Left kidney (tissue), 8 donors: ENCODE data around the gene ANTXR1. TPM values are rescaled to one million over a fixed set of nuclear protein-coding genes. Genes with fewer than 3 reads are reported as not detected.

ENCODE experiments used
- DNase-seq: peaks from one replicate; pipeline ENCODE4 v3.0.0-alpha.2; 2013
- long read RNA-seq, 8 donors: transcript quantifications; one replicate each; lab custom pipeline, GENCODE V29; 2026
- polyA plus RNA-seq: library from polyadenylated mRNA; unstranded; fragments of 120-200 nt; gene quantifications from one replicate; pipeline ENCODE4 v1.2.1, GENCODE V29; 2013; ENCODE audit not compliant: insufficient read length

ANTXR1 gene
- polyA plus RNA-seq = 82.4 TPM
- long read RNA-seq, donor 1, full-length matches to known transcripts = 15 of 15 reads
- long read RNA-seq, donor 1, partial matches to known transcripts = 0 of 15 reads
- long read RNA-seq, donor 1, other reads (novel, unspliced or antisense) = 0 of 15 reads
- long read RNA-seq, donor 2, full-length matches to known transcripts = 12 of 65 reads
- long read RNA-seq, donor 2, partial matches to known transcripts = 53 of 65 reads
- long read RNA-seq, donor 2, other reads (novel, unspliced or antisense) = 0 of 65 reads
- long read RNA-seq, donor 3, full-length matches to known transcripts = 7 of 7 reads
- long read RNA-seq, donor 3, partial matches to known transcripts = 0 of 7 reads
- long read RNA-seq, donor 3, other reads (novel, unspliced or antisense) = 0 of 7 reads
- long read RNA-seq, donor 4 = 0 reads
- long read RNA-seq, donor 5, full-length matches to known transcripts = 5 of 5 reads
- long read RNA-seq, donor 5, partial matches to known transcripts = 0 of 5 reads
- long read RNA-seq, donor 5, other reads (novel, unspliced or antisense) = 0 of 5 reads
- long read RNA-seq, donor 6, full-length matches to known transcripts = 9 of 9 reads
- long read RNA-seq, donor 6, partial matches to known transcripts = 0 of 9 reads
- long read RNA-seq, donor 6, other reads (novel, unspliced or antisense) = 0 of 9 reads
- long read RNA-seq, donor 7, full-length matches to known transcripts = 12 of 12 reads
- long read RNA-seq, donor 7, partial matches to known transcripts = 0 of 12 reads
- long read RNA-seq, donor 7, other reads (novel, unspliced or antisense) = 0 of 12 reads
- long read RNA-seq, donor 8 = 0 reads

GRCh38 chr2:69013142-69013839 is at the start of gene ANTXR1:
Gene ANTXR1, plus strand, starts transcription at chr2:69013179. Its CDS starts 321 bp downstream, at chr2:69013500.
- peak; percentile 86 for DNase-seq

- no peak for DNase-seq
Measured at GRCh38 chr2:68964282-68964681, 48.7 kb upstream of the ANTXR1 start.

GRCh38 chr2:68968221-68968620 is 44.8 kb upstream of the ANTXR1 start:
- no peak for DNase-seq

- no peak for DNase-seq
Measured at GRCh38 chr2:68969736-68970490, 43.1 kb upstream of the ANTXR1 start.

- no peak for DNase-seq
Measured at GRCh38 chr2:68970566-68971265, 42.3 kb upstream of the ANTXR1 start.

GRCh38 chr2:68971591-68972231 is 41.3 kb upstream of the ANTXR1 start:
- no peak for DNase-seq

- DNase-seq = no peak
Measured at GRCh38 chr2:68974251-68974650, 38.7 kb upstream of the ANTXR1 start, which contains the start of gene GKN1. Gene GKN1, plus strand, starts transcription at chr2:68974636. Its CDS starts 42 bp downstream, at chr2:68974678.

- no peak for DNase-seq
Measured at GRCh38 chr2:68974946-68975665, 37.9 kb upstream of the ANTXR1 start.

GRCh38 chr2:68975844-68976243 is 37.1 kb upstream of the ANTXR1 start:
- DNase-seq = no peak

GRCh38 chr2:68977453-68977852 is 35.5 kb upstream of the ANTXR1 start:
- no peak for DNase-seq

- no peak for DNase-seq
Measured at GRCh38 chr2:68978098-68978497, 34.9 kb upstream of the ANTXR1 start.

- DNase-seq = no peak
Measured at GRCh38 chr2:68980956-68981355, 32.0 kb upstream of the ANTXR1 start.

- DNase-seq = no peak
Measured at GRCh38 chr2:68987021-68987503, 25.9 kb upstream of the ANTXR1 start.

GRCh38 chr2:68989035-68989434 is 23.9 kb upstream of the ANTXR1 start:
- DNase-seq = no peak

- no peak for DNase-seq
Measured at GRCh38 chr2:68992341-68992740, 20.6 kb upstream of the ANTXR1 start.

GRCh38 chr2:68992933-68993332 is 20.0 kb upstream of the ANTXR1 start:
- no peak for DNase-seq

- DNase-seq = no peak
Measured at GRCh38 chr2:68993660-68994059, 19.3 kb upstream of the ANTXR1 start.

GRCh38 chr2:68994864-68995263 is 18.1 kb upstream of the ANTXR1 start:
- no peak for DNase-seq

- DNase-seq = no peak
Measured at GRCh38 chr2:68995916-68996315, 17.1 kb upstream of the ANTXR1 start.

- DNase-seq = no peak
Measured at GRCh38 chr2:68997401-68997800, 15.6 kb upstream of the ANTXR1 start.
